Right lobe of liver (tissue), 6 donors: ENCODE results near the gene HOXA10. TPM values are rescaled to one million over a fixed set of nuclear protein-coding genes. Genes with fewer than 3 reads are reported as not detected.
A peak's percentile ranks its signal among the peaks of the same experiment; 100 is the strongest.

Experiments used
- ATAC-seq, 4 donors: fragments of 200-7000 bp; cut with Tn5 transposase; one replicate each; pipeline ENCODE4 v1.9.1; 2020; ENCODE audit warnings: mild to moderate bottlenecking in 4 of 4, moderate library complexity in 4 of 4
- DNase-seq, 3 donors: peaks; one replicate each; pipeline ENCODE4 v3.0.0-alpha.2; 2020
- H3K27ac ChIP-seq, 3 donors: fragments of 200-600 bp; one replicate each; pipeline ENCODE4 v1.8.0; 2022
- H3K27me3 ChIP-seq, 2 donors: fragments of 200-600 bp; one replicate each; pipeline ENCODE4 v1.8.0; 2022
- H3K36me3 ChIP-seq, 4 donors: fragments of 200-600 bp; sonication (generic) in 1 of 4; one replicate each; pipeline versions ENCODE4 v1.5.1 to v1.8.0; 2017 to 2022; ENCODE audit warnings: control low read depth in 1 of 4
- H3K4me1 ChIP-seq, 4 donors: fragments of 200-600 bp; sonication (generic) in 1 of 4; one replicate each; pipeline versions ENCODE4 v1.5.1 to v1.8.0; 2017 to 2022; ENCODE audit warnings: control low read depth in 1 of 4
- H3K4me3 ChIP-seq, 3 donors: fragments of 200-600 bp; one replicate each; pipeline ENCODE4 v1.8.0; 2022
- H3K9me3 ChIP-seq, 4 donors: fragments of 200-600 bp; sonication (generic) in 1 of 4; one replicate each; pipeline versions ENCODE4 v1.5.1 to v1.8.0; 2017 to 2022; ENCODE audit warnings: control low read depth in 1 of 4
- CTCF ChIP-seq, 4 donors: fragments of 200-600 bp in 3 of 4; fragments of 450-650 bp in 1 of 4; IDR thresholded peaks; one replicate each; pipeline versions ENCODE4 v1.5.1 to v1.8.0; 2016 to 2022; ENCODE audit warnings: antibody characterized with exemption in 4 of 4, mild to moderate bottlenecking in 2 of 4
- POLR2A ChIP-seq: fragments of 450-650 bp; IDR thresholded peaks from one replicate; pipeline ENCODE4 v1.6.1; 2017; ENCODE audit warnings: antibody characterized with exemption, mild to moderate bottlenecking
- whole genome bisulfite sequencing: methylation state at CpG from one replicate; pipeline ENCODE4 v1.1.6; 2018; ENCODE audit warnings: low coverage, low lambda C conversion rate; ENCODE audit not compliant: insufficient coverage; ENCODE audit errors: missing lambda C conversion rate; 5-methylcytosine and 5-hydroxymethylcytosine counted together
- intact Hi-C, 2 donors: fragments of 100-400 bp; cut with DNase I; formaldehyde crosslinking; loops; one replicate each; pipeline versions ENCODE4 v1.11.2 to v1.14.1; 2022
- total RNA-seq, 6 experiments: library from RNA; depleted of rRNA in 2 of 6; stranded (reverse); fragments of >200 nt in 2 of 6; fragmentation: NEBNext Ultra II Directional in 3 of 6; extraction: Animal tissue kit (Norgen Biotek cat#: 25700) in 3 of 6; gene quantifications; one replicate each; pipeline versions ENCODE4 v1.1.0 to v1.2.4, GENCODE V29; 2016 to 2023
- donor health status: DM: no; HTN: yes; CAD: no.
- donor health status: DM: no; HTN: no; CAD: no.
- donor health status: DM: no; HTN: no; CAD: no.
- donor health status: DM: no; HTN: yes; CAD: no.
- donor health status: DM: no; HTN: yes; CAD: no.

HOXA10 gene
- total RNA-seq, 6 experiments from 2014 or later: not detected

- peaks cover 0 to 10% (median 3%) of the 10 kb centered on the region in 4 donors for H3K4me1 ChIP-seq
- no peak overlapping the region for H3K4me3 ChIP-seq
- DNase-seq (no peak), ATAC-seq (no peak)
- TF ChIP-seq CTCF (IDR thresholded peaks at IDR 0.05) (no peak), POLR2A (no peak)
- H3K27ac ChIP-seq: no peak overlapping the region
- H3K9me3 ChIP-seq: no peaks in the 10 kb centered on the region
- no peaks in the 10 kb centered on the region for H3K36me3 ChIP-seq
- H3K27me3 ChIP-seq: peaks cover 0 to 13% of the 10 kb centered on the region in 2 donors
- intact Hi-C loops: no loop called here
- WGBS: 16% methylated on average over 41 of the region's 52 CpGs
These were observed 38.6 kb upstream of the HOXA10 start for GRCh38 chr7:27212497-27213432.

- 50% methylated on average over 3 of the region's 3 CpGs for WGBS
- Histone ChIP-seq H3K9me3 (no peaks in the 10 kb centered on the region), H3K27me3 (peaks cover 5 to 23% of the 10 kb centered on the region in 2 donors), H3K4me1 (peaks cover 0 to 10% (median 3%) of the 10 kb centered on the region in 4 donors), H3K4me3 (no peak overlapping the region), H3K36me3 (no peaks in the 10 kb centered on the region), H3K27ac (no peak overlapping the region)
- TF ChIP-seq POLR2A (no peak), CTCF (IDR thresholded peaks at IDR 0.05) (no peak)
- intact Hi-C loops: no loop called here
- DNase-seq (no peak), ATAC-seq (no peak)
These were observed 37.7 kb upstream of the HOXA10 start for GRCh38 chr7:27211764-27212204.

- H3K36me3 ChIP-seq: no peaks in the 10 kb centered on the region
- no peak overlapping the region for H3K27ac ChIP-seq
- TF ChIP-seq CTCF (IDR thresholded peaks at IDR 0.05) (no peak), POLR2A (no peak)
- DNase-seq: no peak
- H3K4me3 ChIP-seq: peak overlapping the region in 1 of 3 donors; percentile 34
- no peak for ATAC-seq
- intact Hi-C loops: no loop called here
- no peaks in the 10 kb centered on the region for H3K9me3 ChIP-seq
- peaks cover 10 to 30% of the 10 kb centered on the region in 2 donors for H3K27me3 ChIP-seq
- H3K4me1 ChIP-seq: peaks cover 0 to 10% (median 3%) of the 10 kb centered on the region in 4 donors
- WGBS: 100% methylated on average over 1 of the region's 1 CpG
These were observed 36.9 kb upstream of the HOXA10 start for GRCh38 chr7:27211084-27211446.

GRCh38 chr7:27210441-27211083, 36.4 kb upstream of the HOXA10 start:
- intact Hi-C loops: no loop called here
- peak overlapping the region; percentile 8 to 41 (median 34) for H3K4me3 ChIP-seq
- ATAC-seq (peak; percentile 85 to 90 (median 88)), DNase-seq (peak in 2 of 3 donors; percentile 48 to 70)
- H3K4me1 ChIP-seq: peaks cover 0 to 11% (median 3%) of the 10 kb centered on the region in 4 donors
- WGBS: 5% methylated on average over 19 of the region's 32 CpGs
- TF ChIP-seq CTCF (IDR thresholded peaks at IDR 0.05) (peak; percentile 68 to 72 (median 70)), POLR2A (no peak)
- no peaks in the 10 kb centered on the region for H3K9me3 ChIP-seq
- peaks cover 15 to 35% of the 10 kb centered on the region in 2 donors for H3K27me3 ChIP-seq
- H3K36me3 ChIP-seq: no peaks in the 10 kb centered on the region
- no peak overlapping the region for H3K27ac ChIP-seq
